GM18519 (cell line): ENCODE data around the gene CAMKK1.

Source experiments
- ATAC-seq: cut with Tn5 transposase; IDR thresholded peaks from one replicate; pipeline ENCODE4 v1.9.1; 2021; ENCODE audit warnings: mild to moderate bottlenecking, moderate library complexity; ENCODE audit not compliant: unreplicated experiment, low FRiP score

Gene CAMKK1

GRCh38 chr17:3893003-3893719 is at the start of gene CAMKK1:
CAMKK1 (minus strand) TSS chr17:3893053; CDS start chr17:3885687, 7,366 bp downstream.
- peak; percentile 54 for ATAC-seq

- ATAC-seq: no peak
Measured at GRCh38 chr17:3940965-3941698, 48.3 kb upstream of the CAMKK1 start.

- no peak for ATAC-seq
Measured at GRCh38 chr17:3937359-3937758, 44.5 kb upstream of the CAMKK1 start.

- no peak for ATAC-seq
Measured at GRCh38 chr17:3935825-3936355, 43.0 kb upstream of the CAMKK1 start.

GRCh38 chr17:3935140-3935542 is 42.3 kb upstream of the CAMKK1 start:
- no peak for ATAC-seq

GRCh38 chr17:3929764-3930163 is 36.9 kb upstream of the CAMKK1 start:
- ATAC-seq: no peak

GRCh38 chr17:3929181-3929580 is 36.3 kb upstream of the CAMKK1 start:
- no peak for ATAC-seq

GRCh38 chr17:3928406-3928805 is 35.6 kb upstream of the CAMKK1 start:
- ATAC-seq: no peak

GRCh38 chr17:3927628-3928340 is 34.9 kb upstream of the CAMKK1 start:
- ATAC-seq: no peak

- ATAC-seq: no peak
Measured at GRCh38 chr17:3926860-3927627, 34.2 kb upstream of the CAMKK1 start.

GRCh38 chr17:3925684-3926485 is 33.0 kb upstream of the CAMKK1 start:
- no peak for ATAC-seq

GRCh38 chr17:3924512-3925350 is 31.9 kb upstream of the CAMKK1 start:
- no peak for ATAC-seq

- no peak for ATAC-seq
Measured at GRCh38 chr17:3923466-3924190, 30.8 kb upstream of the CAMKK1 start.

- no peak for ATAC-seq
Measured at GRCh38 chr17:3922765-3923164, 29.9 kb upstream of the CAMKK1 start.

GRCh38 chr17:3921502-3922319 is 28.9 kb upstream of the CAMKK1 start:
- ATAC-seq: no peak

GRCh38 chr17:3921006-3921405 is 28.2 kb upstream of the CAMKK1 start:
- no peak for ATAC-seq

- no peak for ATAC-seq
Measured at GRCh38 chr17:3919123-3919624, 26.3 kb upstream of the CAMKK1 start.
